AG09319 (cell line): ENCODE results near the gene ADGRF4.
A peak's percentile ranks its signal among the peaks of the same experiment; 100 is the strongest.
"Not testable (repeated sequence)": the region's sequence is repeated elsewhere in the genome, so short reads cannot be mapped to it uniquely, and the experiment has no call there.

Experiments
- DNase-seq: peaks from one replicate; pipeline ENCODE4 v3.0.0-alpha.2; 2010; ENCODE audit warnings: low read depth; ENCODE audit errors: extremely low read depth
- CTCF ChIP-seq: IDR thresholded peaks from 2 replicates; pipeline ENCODE4 v1.5.1; 2011; ENCODE audit warnings: low read depth, mild to moderate bottlenecking, inconsistent platforms, low read length, moderate library complexity

The ADGRF4 gene

GRCh38 chr6:47733879-47734558, 35.6 kb downstream of the ADGRF4 start:
- TF ChIP-seq CTCF = peak; percentile 28
- DNase-seq = no peak

GRCh38 chr6:47734831-47735481, 36.6 kb downstream of the ADGRF4 start:
- TF ChIP-seq CTCF = no peak
- no peak for DNase-seq

GRCh38 chr6:47736083-47736700, 37.8 kb downstream of the ADGRF4 start:
- DNase-seq = no peak
- no peak for TF ChIP-seq CTCF

- DNase-seq = no peak
- no peak for TF ChIP-seq CTCF
These were observed 39.0 kb downstream of the ADGRF4 start for GRCh38 chr6:47737406-47737805.

GRCh38 chr6:47740714-47741113, 42.3 kb downstream of the ADGRF4 start:
- TF ChIP-seq CTCF = no peak

GRCh38 chr6:47741807-47742206, 43.4 kb downstream of the ADGRF4 start:
- no peak for DNase-seq
- no peak for TF ChIP-seq CTCF

More at GRCh38 chr6:47740714-47741113, 42.3 kb downstream of the ADGRF4 start:
- no peak for DNase-seq

GRCh38 chr6:47743744-47744143, 45.4 kb downstream of the ADGRF4 start:
- no peak for DNase-seq
- no peak for TF ChIP-seq CTCF

- not testable (repeated sequence) for DNase-seq
These were observed 46.9 kb downstream of the ADGRF4 start for GRCh38 chr6:47745269-47745668.
